Measurements from ENCODE around the gene SMNDC1. TPM values are rescaled to one million over a fixed set of nuclear protein-coding genes. Genes with fewer than 3 reads are reported as not detected.

Gene SMNDC1
- polyA plus RNA-seq, 2 of the 4 experiments (the other 2 are of a cell fraction) = 27.5 to 40.2 TPM

DNA sequence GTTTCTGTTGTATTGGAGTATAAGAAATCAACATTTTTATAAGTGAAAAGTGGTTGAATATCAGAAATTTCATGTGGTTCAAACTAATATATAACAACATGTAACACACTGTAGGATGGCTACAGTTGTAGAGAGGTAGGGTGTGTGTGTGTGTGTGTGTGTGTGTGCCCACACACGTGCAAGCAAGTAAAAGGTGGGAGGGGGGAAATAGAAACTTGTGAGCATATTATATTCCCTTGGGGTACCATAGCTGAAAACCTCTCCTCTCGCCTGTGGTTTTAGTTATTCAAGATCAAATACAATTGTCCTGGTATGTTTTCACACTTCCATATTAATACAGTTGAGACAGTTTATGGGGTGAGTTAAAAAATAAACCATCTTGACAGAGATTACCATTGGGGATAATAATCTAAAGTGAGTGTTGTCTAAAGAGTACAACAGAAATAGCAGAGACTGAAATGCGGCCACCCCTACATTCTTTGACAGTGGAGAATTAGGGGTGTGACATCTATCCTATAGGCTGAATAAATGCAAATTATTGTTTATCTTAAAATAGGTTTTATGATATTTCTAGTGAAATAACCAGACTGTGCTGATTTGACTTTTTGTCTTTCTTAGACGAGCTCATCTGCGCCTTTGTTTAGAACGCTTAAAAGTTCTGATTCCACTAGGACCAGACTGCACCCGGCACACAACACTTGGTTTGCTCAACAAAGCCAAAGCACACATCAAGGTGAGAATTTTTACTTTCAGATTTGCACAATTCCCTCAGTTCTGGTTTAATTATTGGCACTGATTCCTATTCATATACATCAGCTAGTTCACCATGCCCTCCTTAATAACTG lies 25.9 kb downstream of the SMNDC1 start:
- no peak overlapping the region for H3K4me3 ChIP-seq
- H3K27ac ChIP-seq = no peak overlapping the region
- H3K9me3 ChIP-seq = no peaks in the 10 kb centered on the region
- TF ChIP-seq, protein P1, sequence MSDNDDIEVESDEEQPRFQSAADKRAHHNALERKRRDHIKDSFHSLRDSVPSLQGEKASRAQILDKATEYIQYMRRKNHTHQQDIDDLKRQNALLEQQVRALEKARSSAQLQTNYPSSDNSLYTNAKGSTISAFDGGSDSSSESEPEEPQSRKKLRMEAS (IDR thresholded peaks at IDR 0.05) = no peak
- TF ChIP-seq HOXB5 (CRISPR knock-in tag; IDR thresholded peaks at IDR 0.05) (no peak), ZC3H11A (IDR thresholded peaks at IDR 0.05) (no peak), EHMT2 (IDR thresholded peaks at IDR 0.05; ENCODE audit: low read depth) (no peak), TFCP2L1 (CRISPR knock-in tag; IDR thresholded peaks at IDR 0.05) (no peak), SREBF2 (IDR thresholded peaks at IDR 0.05) (no peak), RCOR1 (IDR thresholded peaks at IDR 0.05; ENCODE audit: low read depth, low read length) (no peak), JUN (IDR thresholded peaks at IDR 0.05) (no peak), ZSCAN20 (CRISPR knock-in tag; IDR thresholded peaks at IDR 0.05) (no peak), RFX5 (IDR thresholded peaks at IDR 0.05) (no peak), MAFK (IDR thresholded peaks at IDR 0.05; ENCODE audit: partially characterized antibody) (no peak), USF2 (IDR thresholded peaks at IDR 0.05) (no peak), RNF2 (IDR thresholded peaks at IDR 0.05; ENCODE audit: borderline replicate concordance, low read depth) (no peak), PBX3 (IDR thresholded peaks at IDR 0.05) (no peak), EP300 (IDR thresholded peaks at IDR 0.05) (no peak)
- POLR2A ChIA-PET = no interaction called here
- DNase-seq (ENCODE audit: low read depth in 1 of 2, low spot score in 1 of 2) = no peak
- H3K4me2 ChIP-seq = peak overlapping the region; percentile 53
- CTCF ChIA-PET = interaction anchor here (0.6 to 3.5 kb wide), 39 partner anchors 9 to 398 kb away, joined by 3 to 98 read pairs (median 5); partner anchors contain the start of gene MXI1
- WGBS (ENCODE audit: missing lambda C conversion rate) = 71% methylated on average over 7 of the region's 7 CpGs
- FAIRE-seq = no peak
- 0 out of 3 replicates have a peak, but pooled peaks cover 2% of the 10 kb centered on the region for H3K4me1 ChIP-seq
- ATAC-seq = no peak

- no peak for FAIRE-seq
Observed at GRCh38 chr10:110277591-110277990, 27.1 kb downstream of the SMNDC1 start.

GRCh38 chr10:110276603-110277002 lies 28.1 kb downstream of the SMNDC1 start:
- no peak overlapping the region for H3K4me2 ChIP-seq
- CTCF ChIA-PET = interaction anchor here (1.1 kb wide), 1 partner anchor 392 kb away, joined by 3 read pairs; no protein-coding TSS in a partner anchor
- H3K27ac ChIP-seq = no peak overlapping the region
- no peak overlapping the region for H3K4me3 ChIP-seq
- 0 out of 3 replicates have a peak, but pooled peaks cover 2% of the 10 kb centered on the region for H3K4me1 ChIP-seq
- FAIRE-seq (no peak), DNase-seq (ENCODE audit: low read depth in 1 of 2, low spot score in 1 of 2) (no peak), ATAC-seq (no peak)
- POLR2A ChIA-PET = no interaction called here
- no peaks in the 10 kb centered on the region for H3K9me3 ChIP-seq
- 92% methylated on average over 5 of the region's 5 CpGs for WGBS (ENCODE audit: missing lambda C conversion rate)
- TF ChIP-seq TFCP2L1 (CRISPR knock-in tag; IDR thresholded peaks at IDR 0.05) (no peak), RARB (CRISPR knock-in tag; IDR thresholded peaks at IDR 0.05) (no peak), SREBF2 (IDR thresholded peaks at IDR 0.05) (no peak), CHD4 (IDR thresholded peaks at IDR 0.05; ENCODE audit: borderline replicate concordance) (no peak), POLR2A (IDR thresholded peaks at IDR 0.05; ENCODE audit: low read length) (no peak)
- TF ChIP-seq, protein P2, sequence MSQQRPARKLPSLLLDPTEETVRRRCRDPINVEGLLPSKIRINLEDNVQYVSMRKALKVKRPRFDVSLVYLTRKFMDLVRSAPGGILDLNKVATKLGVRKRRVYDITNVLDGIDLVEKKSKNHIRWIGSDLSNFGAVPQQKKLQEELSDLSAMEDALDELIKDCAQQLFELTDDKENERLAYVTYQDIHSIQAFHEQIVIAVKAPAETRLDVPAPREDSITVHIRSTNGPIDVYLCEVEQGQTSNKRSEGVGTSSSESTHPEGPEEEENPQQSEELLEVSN (IDR thresholded peaks at IDR 0.05; ENCODE audit: borderline replicate concordance, low read depth) = no peak
- TF ChIP-seq, protein P3, sequence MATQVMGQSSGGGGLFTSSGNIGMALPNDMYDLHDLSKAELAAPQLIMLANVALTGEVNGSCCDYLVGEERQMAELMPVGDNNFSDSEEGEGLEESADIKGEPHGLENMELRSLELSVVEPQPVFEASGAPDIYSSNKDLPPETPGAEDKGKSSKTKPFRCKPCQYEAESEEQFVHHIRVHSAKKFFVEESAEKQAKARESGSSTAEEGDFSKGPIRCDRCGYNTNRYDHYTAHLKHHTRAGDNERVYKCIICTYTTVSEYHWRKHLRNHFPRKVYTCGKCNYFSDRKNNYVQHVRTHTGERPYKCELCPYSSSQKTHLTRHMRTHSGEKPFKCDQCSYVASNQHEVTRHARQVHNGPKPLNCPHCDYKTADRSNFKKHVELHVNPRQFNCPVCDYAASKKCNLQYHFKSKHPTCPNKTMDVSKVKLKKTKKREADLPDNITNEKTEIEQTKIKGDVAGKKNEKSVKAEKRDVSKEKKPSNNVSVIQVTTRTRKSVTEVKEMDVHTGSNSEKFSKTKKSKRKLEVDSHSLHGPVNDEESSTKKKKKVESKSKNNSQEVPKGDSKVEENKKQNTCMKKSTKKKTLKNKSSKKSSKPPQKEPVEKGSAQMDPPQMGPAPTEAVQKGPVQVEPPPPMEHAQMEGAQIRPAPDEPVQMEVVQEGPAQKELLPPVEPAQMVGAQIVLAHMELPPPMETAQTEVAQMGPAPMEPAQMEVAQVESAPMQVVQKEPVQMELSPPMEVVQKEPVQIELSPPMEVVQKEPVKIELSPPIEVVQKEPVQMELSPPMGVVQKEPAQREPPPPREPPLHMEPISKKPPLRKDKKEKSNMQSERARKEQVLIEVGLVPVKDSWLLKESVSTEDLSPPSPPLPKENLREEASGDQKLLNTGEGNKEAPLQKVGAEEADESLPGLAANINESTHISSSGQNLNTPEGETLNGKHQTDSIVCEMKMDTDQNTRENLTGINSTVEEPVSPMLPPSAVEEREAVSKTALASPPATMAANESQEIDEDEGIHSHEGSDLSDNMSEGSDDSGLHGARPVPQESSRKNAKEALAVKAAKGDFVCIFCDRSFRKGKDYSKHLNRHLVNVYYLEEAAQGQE (IDR thresholded peaks at IDR 0.05) = no peak

More at GRCh38 chr10:110277591-110277990, 27.1 kb downstream of the SMNDC1 start:
- DNase-seq (ENCODE audit: low read depth in 1 of 2, low spot score in 1 of 2) (no peak), ATAC-seq (no peak)
- Histone ChIP-seq H3K4me2 (no peak overlapping the region), H3K4me3 (no peak overlapping the region), H3K9me3 (no peaks in the 10 kb centered on the region), H3K27ac (no peak overlapping the region), H3K4me1 (0 out of 3 replicates have a peak, but pooled peaks cover 2% of the 10 kb centered on the region)
- CTCF ChIA-PET = interaction anchor here (1.1 to 3.1 kb wide), 2 partner anchors 73 to 393 kb away, joined by 3 to 43 read pairs; no protein-coding TSS in a partner anchor
- POLR2A ChIA-PET = no interaction called here
- TF ChIP-seq FOSL2 (IDR thresholded peaks at IDR 0.05) (no peak), FOSL2 (CRISPR knock-in tag; IDR thresholded peaks at IDR 0.05) (no peak), JUN (IDR thresholded peaks at IDR 0.05) (no peak), ZFP36 (IDR thresholded peaks at IDR 0.05; ENCODE audit: borderline replicate concordance, partially characterized antibody) (no peak), USF2 (IDR thresholded peaks at IDR 0.05) (no peak), TFCP2L1 (CRISPR knock-in tag; IDR thresholded peaks at IDR 0.05) (no peak)
- 92% methylated on average over 2 of the region's 2 CpGs for WGBS (ENCODE audit: missing lambda C conversion rate)
